Ecto neural progenitor cell (in vitro differentiated cells): ENCODE results near the gene PPFIA3.

Experiments used
- DNase-seq: peaks from one replicate; pipeline ENCODE4 v3.0.0-alpha.2; 2018; ENCODE audit warnings: low spot score

PPFIA3 gene

GRCh38 chr19:49119411-49120324 lies at the start of gene PPFIA3:
PPFIA3 (plus strand) TSS chr19:49119544; CDS start chr19:49127874, 8,330 bp downstream.
- peak; percentile 81 for DNase-seq

GRCh38 chr19:49070416-49070815 lies 48.9 kb upstream of the PPFIA3 start:
- DNase-seq, result no peak

- DNase-seq, result peak; percentile 89
These were observed 47.3 kb upstream of the PPFIA3 start for GRCh38 chr19:49071860-49072547.

- no peak for DNase-seq
These were observed 45.6 kb upstream of the PPFIA3 start for GRCh38 chr19:49073514-49074378.

GRCh38 chr19:49074869-49075268 lies 44.5 kb upstream of the PPFIA3 start:
- DNase-seq, result peak; percentile 64

- no peak for DNase-seq
These were observed 39.0 kb upstream of the PPFIA3 start for GRCh38 chr19:49080392-49080791.

GRCh38 chr19:49081273-49081672 lies 38.1 kb upstream of the PPFIA3 start:
- DNase-seq, result no peak

- DNase-seq, result no peak
These were observed 34.9 kb upstream of the PPFIA3 start for GRCh38 chr19:49084206-49085019.

GRCh38 chr19:49085020-49085867 lies 34.1 kb upstream of the PPFIA3 start, which contains the start of gene SNRNP70:
SNRNP70 (plus strand) TSS chr19:49085451; CDS start chr19:49086415, 964 bp downstream.
- peak; percentile 100 for DNase-seq

GRCh38 chr19:49085868-49086232 lies 33.5 kb upstream of the PPFIA3 start:
- DNase-seq, result no peak

- DNase-seq, result no peak
These were observed 33.0 kb upstream of the PPFIA3 start for GRCh38 chr19:49086296-49086695.

- DNase-seq, result no peak
These were observed 27.8 kb upstream of the PPFIA3 start for GRCh38 chr19:49091391-49092038.

- no peak for DNase-seq
These were observed 26.7 kb upstream of the PPFIA3 start for GRCh38 chr19:49092686-49093085.

GRCh38 chr19:49094505-49095482 lies 24.6 kb upstream of the PPFIA3 start:
- no peak for DNase-seq

- DNase-seq, result peak; percentile 85
These were observed 21.7 kb upstream of the PPFIA3 start for GRCh38 chr19:49097453-49098288.

- no peak for DNase-seq
These were observed 20.5 kb upstream of the PPFIA3 start for GRCh38 chr19:49098795-49099194.

GRCh38 chr19:49101160-49101559 lies 18.2 kb upstream of the PPFIA3 start:
- DNase-seq, result no peak

- DNase-seq, result no peak
These were observed 17.0 kb upstream of the PPFIA3 start for GRCh38 chr19:49102303-49102702.
